Astrocyte (in vitro differentiated cells and primary cell): ENCODE data around the gene FSTL5.

ENCODE experiments used
- CTCF ChIP-seq: IDR thresholded peaks from 2 replicates; pipeline ENCODE4 v1.5.1; 2011; ENCODE audit warnings: low read depth, mild to moderate bottlenecking, inconsistent platforms, low read length, moderate library complexity; ENCODE audit not compliant: insufficient read depth
- EZH2 ChIP-seq: IDR thresholded peaks from 2 replicates; pipeline ENCODE4 v1.6.1; 2012; ENCODE audit warnings: mild to moderate bottlenecking, low read length, inconsistent platforms; ENCODE audit not compliant: insufficient read depth

DNA sequence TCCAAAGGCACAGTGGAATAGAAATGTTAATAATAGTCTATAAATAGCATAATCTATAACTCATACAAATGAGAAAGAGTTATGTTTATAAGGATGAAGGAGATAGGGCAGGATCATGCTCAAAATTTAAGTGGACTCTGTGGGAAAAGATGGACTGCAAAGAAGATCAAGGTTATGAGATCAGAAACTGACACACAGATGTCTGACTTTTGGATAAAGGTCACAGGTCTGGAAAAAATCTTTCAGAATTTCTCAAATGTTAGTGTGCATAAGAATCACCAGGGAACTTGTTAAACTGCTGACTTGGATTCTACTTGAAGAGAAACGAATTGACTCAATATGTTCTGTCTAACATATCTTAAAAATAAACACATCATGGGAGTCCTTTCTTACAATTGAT is 104.1 kb downstream of the FSTL5 start:
- TF ChIP-seq CTCF (no peak), EZH2 (no peak)
